Right atrium auricular region (tissue), 2 donors: ENCODE data around the gene TAOK2. TPM values are rescaled to one million over a fixed set of nuclear protein-coding genes. Genes with fewer than 3 reads are reported as not detected.

Source experiments
- DNase-seq: peaks from one replicate; pipeline ENCODE4 v3.0.0-alpha.2; 2019; ENCODE audit warnings: low spot score
- H3K27ac ChIP-seq, 2 donors: fragments of 200-600 bp; sonication (generic); 1 replicate in 1 of 2; 2 replicates in 1 of 2; pipeline ENCODE4 v1.5.1; 2016 to 2019
- H3K27me3 ChIP-seq, 2 donors: fragments of 200-600 bp; sonication (generic); one replicate each; pipeline versions ENCODE4 v1.5.1 to v1.6.0; 2017 to 2019
- H3K36me3 ChIP-seq: fragments of 200-600 bp; sonication (generic); one replicate; pipeline ENCODE4 v1.5.1; 2016
- H3K4me1 ChIP-seq, 2 donors: fragments of 200-600 bp; sonication (generic); one replicate each; pipeline versions ENCODE4 v1.5.1 to v1.6.0; 2017 to 2019
- H3K4me3 ChIP-seq, 2 donors: fragments of 200-600 bp; sonication (generic); 1 replicate in 1 of 2; 2 replicates in 1 of 2; pipeline ENCODE4 v1.5.1; 2017 to 2019; ENCODE audit warnings: mild to moderate bottlenecking in 1 of 2, moderate library complexity in 1 of 2
- H3K9me3 ChIP-seq, 2 donors: fragments of 200-600 bp; sonication (generic); one replicate each; pipeline ENCODE4 v1.5.1; 2019
- CTCF ChIP-seq, 2 donors: fragments of 200-600 bp; sonication (generic); IDR thresholded peaks; one replicate each; pipeline ENCODE4 v1.5.1; 2019; ENCODE audit warnings: antibody characterized with exemption in 2 of 2
- total RNA-seq, 2 donors: library from RNA; depleted of rRNA; stranded (reverse); fragments of >200 nt; gene quantifications; one replicate each; pipeline ENCODE4 v1.1.0, GENCODE V29; 2016

TAOK2 gene
- total RNA-seq, 2 donors from 2014 or later = 29.1 to 36.7 TPM

- Histone ChIP-seq H3K27me3 (no peaks in the 10 kb centered on the region), H3K36me3 (no peaks in the 10 kb centered on the region), H3K4me1 (peaks cover 0 to 13% of the 10 kb centered on the region in 2 donors), H3K27ac (no peak overlapping the region), H3K4me3 (no peak overlapping the region), H3K9me3 (no peaks in the 10 kb centered on the region)
- no peak for DNase-seq
- no peak for TF ChIP-seq CTCF (IDR thresholded peaks at IDR 0.05)
Measured at GRCh38 chr16:30000735-30001631, 27.3 kb downstream of the TAOK2 start.

- Histone ChIP-seq H3K9me3 (no peaks in the 10 kb centered on the region), H3K36me3 (no peaks in the 10 kb centered on the region), H3K4me1 (peaks cover 0 to 5% of the 10 kb centered on the region in 2 donors), H3K27ac (no peak overlapping the region), H3K27me3 (no peaks in the 10 kb centered on the region), H3K4me3 (no peak overlapping the region)
- no peak for DNase-seq
- no peak for TF ChIP-seq CTCF (IDR thresholded peaks at IDR 0.05)
Measured at GRCh38 chr16:30002614-30003346, 29.1 kb downstream of the TAOK2 start.

- no peak for TF ChIP-seq CTCF (IDR thresholded peaks at IDR 0.05)
- no peak for DNase-seq
Measured at GRCh38 chr16:30003670-30004423, 30.2 kb downstream of the TAOK2 start.

GRCh38 chr16:30004424-30004776 lies 30.7 kb downstream of the TAOK2 start:
- Histone ChIP-seq H3K27me3 (peaks cover 0 to 3% of the 10 kb centered on the region in 2 donors), H3K9me3 (no peaks in the 10 kb centered on the region), H3K4me3 (no peak overlapping the region), H3K4me1 (peaks cover 0 to 5% of the 10 kb centered on the region in 2 donors), H3K36me3 (no peaks in the 10 kb centered on the region), H3K27ac (no peak overlapping the region)
- no peak for TF ChIP-seq CTCF (IDR thresholded peaks at IDR 0.05)
- DNase-seq = no peak

More at GRCh38 chr16:30003670-30004423, 30.2 kb downstream of the TAOK2 start:
- Histone ChIP-seq H3K9me3 (no peaks in the 10 kb centered on the region), H3K27ac (no peak overlapping the region), H3K36me3 (no peaks in the 10 kb centered on the region), H3K4me3 (no peak overlapping the region), H3K27me3 (no peaks in the 10 kb centered on the region), H3K4me1 (peaks cover 0 to 5% of the 10 kb centered on the region in 2 donors)

- H3K36me3 ChIP-seq = no peaks in the 10 kb centered on the region
- no peak for TF ChIP-seq CTCF (IDR thresholded peaks at IDR 0.05)
- H3K9me3 ChIP-seq = no peaks in the 10 kb centered on the region
- no peak overlapping the region for H3K4me3 ChIP-seq
- peaks cover under 1 to 5% of the 10 kb centered on the region in 2 donors for H3K27me3 ChIP-seq
- no peak overlapping the region for H3K27ac ChIP-seq
- H3K4me1 ChIP-seq = peaks cover 0 to 7% of the 10 kb centered on the region in 2 donors
- no peak for DNase-seq
Measured at GRCh38 chr16:30004811-30005242, 31.2 kb downstream of the TAOK2 start.
